Mucosa of gallbladder (tissue), 1 donor: ENCODE data around the gene LTO1. TPM values are rescaled to one million over a fixed set of nuclear protein-coding genes. Genes with fewer than 3 reads are reported as not detected.

Source experiments
- DNase-seq: peaks from one replicate; pipeline ENCODE4 v3.0.0-alpha.2; 2020; ENCODE audit warnings: low spot score
- total RNA-seq: library from RNA; stranded (reverse); gene quantifications from one replicate; pipeline ENCODE4 v1.2.1, GENCODE V29; 2021
- donor health status: DM: no; HTN: no; CAD: no.

LTO1 gene
- total RNA-seq, 1 donor from 2014 or later: 24.5 TPM

- DNase-seq: no peak
Measured at GRCh38 chr11:69677749-69678148, 2.6 kb upstream of the LTO1 start.

GRCh38 chr11:69674267-69674885 is 777 bp downstream of the LTO1 start:
- no peak for DNase-seq

GRCh38 chr11:69671734-69672465 is 3.3 kb downstream of the LTO1 start:
- DNase-seq: no peak

DNA sequence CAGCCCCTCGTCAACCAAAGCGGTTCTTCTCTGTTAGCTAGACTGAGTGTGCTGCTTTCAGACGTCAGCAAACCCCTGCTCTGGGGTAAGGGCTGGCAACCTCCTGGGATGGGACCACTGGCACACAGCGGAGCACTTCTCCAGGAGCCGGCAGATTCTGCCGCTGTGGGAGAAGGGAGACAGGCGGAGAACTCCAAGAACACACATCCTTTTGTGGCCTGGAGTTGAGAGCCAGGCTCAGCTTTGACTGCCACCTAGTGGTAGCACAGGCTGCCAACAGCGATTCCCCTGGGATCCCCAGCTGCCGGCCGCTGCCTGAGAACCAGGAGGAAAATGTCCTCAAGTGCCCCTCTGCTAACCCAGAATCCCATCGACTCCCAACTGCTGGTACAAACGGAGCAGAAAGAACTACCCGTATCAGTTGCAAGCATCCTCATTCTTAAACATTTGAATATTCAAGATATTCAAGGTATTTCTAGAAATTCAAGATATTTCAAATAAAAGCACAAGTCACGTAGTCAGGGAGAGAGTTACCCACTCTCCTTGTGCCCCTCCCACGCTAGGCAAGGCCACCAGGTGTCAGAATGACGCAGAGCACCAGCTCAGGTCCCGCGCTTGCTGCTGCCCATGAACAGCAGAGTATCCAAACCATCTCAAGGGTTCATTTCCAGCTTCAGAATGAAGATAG is 4.9 kb downstream of the LTO1 start:
- DNase-seq: peak; percentile 87

DNA sequence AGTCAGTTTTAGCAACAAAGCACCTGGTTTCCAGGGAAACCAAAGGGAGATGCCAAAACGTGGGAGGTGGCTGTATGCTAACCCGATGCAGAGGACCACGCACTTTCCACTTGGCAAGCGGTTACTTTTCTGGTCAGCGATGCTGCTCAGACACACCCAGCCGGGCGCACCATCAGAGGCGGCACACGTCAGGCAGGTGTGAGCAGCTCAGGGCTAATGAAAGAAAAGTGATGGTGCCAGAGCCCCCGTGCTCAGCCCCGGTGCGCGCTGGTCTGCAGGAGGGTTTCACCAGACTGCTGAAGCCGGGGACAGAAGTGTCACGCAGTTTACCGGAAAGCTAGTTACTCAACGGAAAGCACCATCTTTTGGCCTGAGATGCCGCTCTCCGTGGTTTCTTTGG is 5.7 kb downstream of the LTO1 start:
- DNase-seq: no peak

GRCh38 chr11:69667619-69668604 is 7.2 kb downstream of the LTO1 start:
- DNase-seq: no peak

- DNase-seq: no peak
Measured at GRCh38 chr11:69666752-69667536, 8.2 kb downstream of the LTO1 start.

DNA sequence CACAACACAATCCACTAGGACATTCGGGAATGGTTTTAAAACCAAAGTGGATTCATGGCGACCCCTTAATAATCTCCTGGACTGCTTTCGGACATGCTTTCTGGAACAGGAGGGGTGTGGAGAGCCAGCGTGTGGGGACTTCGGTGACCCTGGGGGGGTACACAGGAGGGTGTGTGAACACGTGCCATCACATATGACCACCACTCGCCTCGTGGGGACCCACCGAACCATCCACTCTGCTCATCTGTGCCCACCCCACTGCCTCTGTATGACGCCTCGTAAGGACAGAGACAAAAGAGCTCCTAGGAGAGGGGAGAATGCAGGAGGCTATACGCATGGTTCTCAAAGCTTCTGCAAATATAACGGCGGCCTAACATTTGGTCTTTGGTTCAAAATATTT is 8.9 kb downstream of the LTO1 start:
- DNase-seq: no peak

DNA sequence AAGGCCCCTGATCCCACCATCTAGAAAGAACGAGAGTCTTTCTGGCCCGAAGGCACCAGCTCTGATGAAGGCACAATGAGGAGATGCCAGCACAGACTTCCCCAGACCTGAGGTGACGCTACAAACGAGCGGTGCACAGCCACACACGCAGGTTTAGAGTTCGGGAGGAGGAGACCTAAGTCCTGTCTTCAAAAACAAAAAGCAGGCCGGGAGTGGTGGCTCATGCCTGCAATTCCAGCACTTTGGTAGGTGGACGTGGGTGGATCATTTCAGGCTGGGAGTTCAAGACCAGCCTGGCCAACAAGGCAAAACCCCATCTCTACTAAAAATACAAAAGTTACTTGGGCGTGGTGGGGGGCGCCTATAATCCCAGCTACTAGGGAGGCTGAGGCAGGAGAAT is 9.5 kb downstream of the LTO1 start:
- DNase-seq: no peak

GRCh38 chr11:69664901-69665300 is 10.3 kb downstream of the LTO1 start:
- no peak for DNase-seq

GRCh38 chr11:69664103-69664775 is 10.9 kb downstream of the LTO1 start:
- no peak for DNase-seq

GRCh38 chr11:69663326-69663725 is 11.8 kb downstream of the LTO1 start:
- no peak for DNase-seq

- no peak for DNase-seq
Measured at GRCh38 chr11:69662806-69663205, 12.3 kb downstream of the LTO1 start.

- no peak for DNase-seq
Measured at GRCh38 chr11:69662021-69662698, 13.0 kb downstream of the LTO1 start.

DNA sequence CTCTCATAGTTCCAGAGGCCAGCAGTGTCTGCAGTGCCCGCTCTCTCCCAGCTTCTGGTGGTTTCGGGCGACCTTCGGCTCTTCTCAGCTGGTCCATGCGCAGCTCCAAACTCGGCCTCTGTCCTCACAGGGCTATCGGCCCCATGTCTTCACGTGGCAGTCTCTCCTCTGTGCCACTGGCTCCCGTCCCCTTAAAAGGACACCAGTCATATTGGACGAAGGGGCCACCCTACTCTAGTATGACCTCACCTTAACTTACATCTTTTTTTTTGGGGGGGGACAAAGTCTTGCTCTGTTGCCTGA is 13.8 kb downstream of the LTO1 start:
- DNase-seq: no peak

DNA sequence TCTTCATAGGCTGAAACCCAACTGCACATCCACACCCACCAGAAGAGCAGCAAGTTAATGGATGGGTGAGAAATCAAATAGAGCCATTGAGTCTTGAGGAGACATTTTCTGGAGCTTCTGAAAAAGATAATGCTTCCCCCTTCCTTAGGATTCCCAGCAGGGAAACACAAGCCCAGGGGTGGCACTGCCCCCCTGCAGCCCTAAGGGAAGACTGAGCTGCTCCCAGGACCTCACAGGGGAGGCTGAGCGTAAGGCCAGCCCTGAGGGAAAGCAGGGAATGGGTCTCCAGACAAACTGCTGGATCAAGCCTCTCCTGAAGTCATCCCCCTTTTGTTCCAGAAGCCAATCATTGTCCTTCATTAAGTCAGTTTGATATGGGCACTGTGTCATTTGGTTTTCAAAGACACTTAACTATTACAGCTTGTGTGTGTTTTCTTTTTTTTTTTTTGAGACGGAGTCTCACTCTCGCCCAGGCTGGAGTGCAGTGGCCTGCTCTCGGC is 15.1 kb downstream of the LTO1 start:
- no peak for DNase-seq

DNA sequence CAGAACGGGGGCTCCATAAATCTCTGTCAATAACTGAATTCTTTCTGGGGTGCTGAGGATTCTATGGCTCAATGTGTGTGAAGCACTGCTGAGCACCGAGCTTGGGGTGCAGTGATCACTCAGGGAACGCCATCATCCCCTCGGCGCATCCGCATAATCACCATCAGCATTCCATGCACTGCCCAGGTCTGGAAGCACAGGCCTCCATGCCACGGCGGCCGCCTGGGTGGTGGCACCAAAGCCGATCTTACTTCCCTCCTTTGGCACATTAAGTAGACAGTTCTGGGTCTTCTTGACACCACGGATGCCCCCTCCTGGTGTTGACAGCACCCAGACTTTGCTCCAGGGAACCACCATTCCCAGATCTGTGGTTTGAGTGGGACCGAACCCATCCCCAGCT is 15.6 kb downstream of the LTO1 start:
- DNase-seq: no peak

DNA sequence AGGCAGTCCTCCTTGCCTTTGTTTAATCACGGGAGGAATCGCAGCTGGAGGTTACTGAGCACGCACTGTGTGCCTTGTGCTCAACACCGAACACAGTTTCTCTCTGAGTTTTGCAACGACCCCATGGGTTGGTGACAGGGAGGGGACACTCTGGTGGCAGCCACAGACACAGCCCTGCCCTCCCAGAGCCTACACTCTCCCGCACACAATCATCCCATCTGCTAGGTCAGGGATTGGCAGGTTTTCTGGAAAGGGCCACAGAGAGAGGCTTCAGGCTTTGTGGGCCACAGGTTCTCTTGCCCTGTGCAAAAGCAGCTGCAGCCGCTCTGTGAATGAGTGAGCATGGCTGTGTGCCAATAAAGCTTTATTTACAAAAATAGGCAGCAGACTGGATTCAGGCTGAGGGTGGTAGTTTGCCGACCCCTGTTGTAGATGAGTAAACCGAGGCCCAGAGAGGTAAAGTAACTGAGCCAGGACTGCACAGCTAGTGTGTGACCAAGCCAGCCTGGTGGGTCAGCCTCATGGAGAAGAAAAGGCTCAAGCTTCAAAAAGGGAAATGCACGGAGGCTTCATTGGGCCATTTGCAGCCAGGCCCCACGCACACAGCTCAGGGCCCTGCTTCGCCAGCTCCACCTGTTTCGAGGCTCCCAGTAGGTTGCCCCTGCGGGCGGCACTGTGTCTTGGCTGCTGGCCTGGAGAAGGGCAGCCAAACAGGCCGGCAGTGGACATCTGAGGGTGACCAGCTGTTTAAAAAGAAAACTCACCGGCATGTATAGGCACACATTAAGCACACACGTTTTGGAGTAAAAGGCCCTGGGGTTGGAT is 16.3 kb downstream of the LTO1 start:
- DNase-seq: no peak
